Neural crest cell (in vitro differentiated cells): ENCODE data around the gene CNTNAP2. TPM values are rescaled to one million over a fixed set of nuclear protein-coding genes. Genes with fewer than 3 reads are reported as not detected.

Experiments used
- DNase-seq: peaks from one replicate; pipeline ENCODE4 v3.0.0; 2021; ENCODE audit warnings: low read depth, mixed read lengths, low spot score
- H3K27ac Mint-ChIP-seq: one replicate; pipeline ENCODE4 v1.8.0; 2021; ENCODE audit warnings: mild to moderate bottlenecking, mixed read lengths; ENCODE audit not compliant: unreplicated experiment
- H3K27me3 Mint-ChIP-seq: 2 replicates; pipeline ENCODE4 v1.8.0; 2021; ENCODE audit warnings: low read depth, mild to moderate bottlenecking, mixed read lengths
- H3K36me3 Mint-ChIP-seq: 2 replicates; pipeline ENCODE4 v1.8.0; 2021; ENCODE audit warnings: low read depth, mild to moderate bottlenecking, mixed read lengths
- H3K4me1 Mint-ChIP-seq: 2 replicates; pipeline ENCODE4 v1.8.0; 2021; ENCODE audit warnings: mixed read lengths
- H3K4me3 Mint-ChIP-seq: one replicate; pipeline ENCODE4 v1.8.0; 2021; ENCODE audit warnings: mild to moderate bottlenecking, mixed read lengths
- H3K9me3 Mint-ChIP-seq: 2 replicates; pipeline ENCODE4 v1.8.0; 2021; ENCODE audit warnings: mixed read lengths
- total RNA-seq: library from RNA; stranded (reverse); gene quantifications from 2 replicates; pipeline ENCODE4 v1.2.1, GENCODE V29; 2021
- TF ChIP-seq, protein P1 (sequence below): fragments of 200-600 bp; sonication (generic); conservative IDR thresholded peaks from 2 replicates; pipeline ENCODE4 v1.5.0; 2021; ENCODE audit warnings: antibody characterized with exemption, mild to moderate bottlenecking

CNTNAP2 gene
- total RNA-seq, 1 donor from 2014 or later: 12.9 TPM

DNA sequence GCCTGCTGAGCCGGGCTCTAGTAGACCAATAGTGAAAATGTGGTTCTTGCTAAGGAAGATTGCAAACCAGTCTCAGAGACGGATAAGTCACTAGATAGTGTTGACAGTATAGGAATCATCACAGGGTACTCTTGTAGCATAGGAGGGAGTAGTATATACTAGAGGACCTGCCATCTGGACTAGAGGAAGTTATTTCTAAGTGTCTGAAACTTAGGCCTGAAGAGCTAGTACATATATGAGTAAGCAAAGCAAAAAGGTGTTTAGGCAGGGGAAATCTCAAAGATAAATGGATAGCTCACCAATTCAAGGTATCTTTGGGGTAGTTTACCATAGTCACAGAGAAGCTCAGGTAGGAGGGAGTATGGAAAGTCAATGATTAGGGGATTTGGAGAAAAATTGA lies 428.1 kb downstream of the CNTNAP2 start:
- Mint-ChIP-seq H3K4me1 (no peaks in the 10 kb centered on the region), H3K36me3 (no peaks in the 10 kb centered on the region), H3K27me3 (no peaks in the 10 kb centered on the region), H3K9me3 (peaks cover 2% of the 10 kb centered on the region), H3K27ac (no peak overlapping the region), H3K4me3 (no peak overlapping the region)
- TF ChIP-seq, protein P1, sequence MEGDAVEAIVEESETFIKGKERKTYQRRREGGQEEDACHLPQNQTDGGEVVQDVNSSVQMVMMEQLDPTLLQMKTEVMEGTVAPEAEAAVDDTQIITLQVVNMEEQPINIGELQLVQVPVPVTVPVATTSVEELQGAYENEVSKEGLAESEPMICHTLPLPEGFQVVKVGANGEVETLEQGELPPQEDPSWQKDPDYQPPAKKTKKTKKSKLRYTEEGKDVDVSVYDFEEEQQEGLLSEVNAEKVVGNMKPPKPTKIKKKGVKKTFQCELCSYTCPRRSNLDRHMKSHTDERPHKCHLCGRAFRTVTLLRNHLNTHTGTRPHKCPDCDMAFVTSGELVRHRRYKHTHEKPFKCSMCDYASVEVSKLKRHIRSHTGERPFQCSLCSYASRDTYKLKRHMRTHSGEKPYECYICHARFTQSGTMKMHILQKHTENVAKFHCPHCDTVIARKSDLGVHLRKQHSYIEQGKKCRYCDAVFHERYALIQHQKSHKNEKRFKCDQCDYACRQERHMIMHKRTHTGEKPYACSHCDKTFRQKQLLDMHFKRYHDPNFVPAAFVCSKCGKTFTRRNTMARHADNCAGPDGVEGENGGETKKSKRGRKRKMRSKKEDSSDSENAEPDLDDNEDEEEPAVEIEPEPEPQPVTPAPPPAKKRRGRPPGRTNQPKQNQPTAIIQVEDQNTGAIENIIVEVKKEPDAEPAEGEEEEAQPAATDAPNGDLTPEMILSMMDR: no peak
- no peak for DNase-seq

DNA sequence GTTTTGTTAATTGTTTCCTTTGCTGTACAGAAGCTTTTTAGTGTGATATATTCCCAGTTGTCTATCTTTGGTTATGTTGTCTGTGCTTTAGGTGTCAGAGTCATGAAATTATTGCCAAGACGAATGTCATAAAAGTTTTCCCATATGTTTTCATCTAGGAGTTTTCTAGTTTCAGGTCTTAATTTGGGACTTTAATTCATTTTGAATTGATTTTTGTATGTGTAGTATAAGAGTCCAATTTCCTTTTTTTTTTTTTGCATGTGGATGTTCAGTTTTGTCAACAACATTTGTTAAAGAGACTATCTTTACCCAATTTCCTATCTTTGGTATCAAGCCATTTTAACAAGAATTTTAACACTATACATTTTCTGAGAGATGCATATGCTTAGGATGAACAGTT lies 432.2 kb downstream of the CNTNAP2 start:
- no peak overlapping the region for H3K4me3 Mint-ChIP-seq
- TF ChIP-seq, protein P1: no peak
- H3K9me3 Mint-ChIP-seq: peaks cover 5% of the 10 kb centered on the region
- no peaks in the 10 kb centered on the region for H3K4me1 Mint-ChIP-seq
- DNase-seq: no peak
- no peaks in the 10 kb centered on the region for H3K27me3 Mint-ChIP-seq
- H3K27ac Mint-ChIP-seq: no peak overlapping the region
- no peaks in the 10 kb centered on the region for H3K36me3 Mint-ChIP-seq

DNA sequence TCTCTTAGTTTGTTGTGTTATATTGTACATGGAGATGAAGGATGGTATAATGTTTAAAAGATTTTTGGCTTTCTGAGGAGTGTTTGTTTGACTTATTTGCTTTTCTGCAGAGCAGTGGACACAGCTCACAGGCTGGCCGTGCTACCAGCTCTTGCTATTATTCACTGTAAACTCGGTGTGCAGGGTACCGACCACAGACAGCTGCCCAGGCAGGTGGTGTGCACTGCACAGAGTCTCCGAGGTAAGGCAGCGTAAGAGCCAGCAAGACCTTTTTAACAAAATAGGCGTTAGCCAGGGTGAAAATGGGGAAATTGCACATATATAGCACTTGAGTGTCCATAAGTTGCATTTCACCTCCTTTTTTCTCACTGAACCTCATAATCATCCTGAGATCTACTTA lies 438.0 kb downstream of the CNTNAP2 start:
- Mint-ChIP-seq H3K27ac (no peak overlapping the region), H3K36me3 (no peaks in the 10 kb centered on the region), H3K27me3 (no peaks in the 10 kb centered on the region), H3K4me3 (no peak overlapping the region), H3K4me1 (no peaks in the 10 kb centered on the region), H3K9me3 (peaks cover 2% of the 10 kb centered on the region)
- TF ChIP-seq, protein P1: no peak
- no peak for DNase-seq

DNA sequence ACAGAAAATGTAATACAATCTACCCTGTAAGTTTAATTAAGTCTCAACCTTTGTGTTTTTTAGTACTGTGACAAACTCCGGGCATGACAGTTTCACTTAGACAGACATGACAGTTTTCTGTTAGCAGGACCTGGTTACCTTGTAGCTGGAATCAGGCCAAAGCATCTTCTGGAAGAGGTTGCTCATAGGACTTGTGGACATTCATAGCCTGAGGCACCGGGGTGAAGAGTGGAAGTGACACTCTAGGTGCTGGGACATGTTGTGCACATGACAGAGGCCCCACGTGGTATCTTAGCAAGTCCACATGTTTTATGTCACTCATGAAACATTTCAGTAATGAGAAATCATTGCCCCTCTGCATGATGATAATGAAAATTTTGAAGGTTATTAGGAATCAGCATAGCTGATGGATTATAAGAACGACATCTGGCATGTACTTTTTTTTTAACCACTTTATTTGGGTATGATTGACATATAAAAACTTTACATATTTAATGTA lies 441.4 kb downstream of the CNTNAP2 start:
- Mint-ChIP-seq H3K27me3 (no peaks in the 10 kb centered on the region), H3K9me3 (no peaks in the 10 kb centered on the region), H3K36me3 (no peaks in the 10 kb centered on the region), H3K4me3 (no peak overlapping the region), H3K4me1 (no peaks in the 10 kb centered on the region), H3K27ac (no peak overlapping the region)
- TF ChIP-seq, protein P1: no peak
- no peak for DNase-seq

DNA sequence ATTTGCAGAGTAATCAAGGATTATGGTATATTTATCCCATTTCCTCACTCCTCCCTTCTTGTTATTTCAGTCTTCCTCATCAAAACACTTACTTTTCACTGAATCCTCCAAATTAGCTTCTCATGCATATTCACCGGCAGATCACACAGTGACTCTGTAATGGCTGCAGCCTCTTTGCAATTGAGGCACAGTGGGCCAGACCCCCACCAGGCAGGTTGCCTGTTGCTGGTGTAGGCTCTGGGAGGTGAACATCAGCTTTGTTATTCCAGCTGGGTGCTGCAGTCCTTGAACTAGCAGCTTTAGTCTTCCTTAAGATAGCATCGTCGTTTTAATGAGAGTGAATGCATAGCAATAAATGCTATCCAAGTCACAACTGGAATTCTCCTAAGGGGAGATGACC lies 449.3 kb downstream of the CNTNAP2 start:
- H3K27ac Mint-ChIP-seq: no peak overlapping the region
- H3K4me1 Mint-ChIP-seq: no peaks in the 10 kb centered on the region
- no peaks in the 10 kb centered on the region for H3K9me3 Mint-ChIP-seq
- TF ChIP-seq, protein P1: no peak
- DNase-seq: no peak
- no peak overlapping the region for H3K4me3 Mint-ChIP-seq
- no peaks in the 10 kb centered on the region for H3K27me3 Mint-ChIP-seq
- no peaks in the 10 kb centered on the region for H3K36me3 Mint-ChIP-seq

DNA sequence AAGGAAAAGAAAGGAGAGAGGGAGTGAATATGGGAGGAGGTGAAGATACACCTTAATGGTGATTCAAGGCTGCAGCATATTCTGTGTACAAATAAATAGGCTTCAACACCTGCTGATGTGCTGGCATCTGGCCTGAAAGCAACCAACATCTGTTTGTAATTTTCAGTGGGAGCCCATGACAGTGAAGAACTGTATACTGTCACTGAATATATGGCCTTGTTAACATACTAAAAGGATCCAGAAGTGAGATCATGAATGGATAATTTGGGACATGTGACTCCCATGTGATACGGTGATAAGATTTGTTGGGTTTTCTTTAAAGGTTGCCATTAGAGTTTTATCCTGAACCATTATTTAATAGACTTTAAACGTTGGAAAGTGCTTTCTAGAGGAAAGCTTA lies 459.3 kb downstream of the CNTNAP2 start:
- H3K4me3 Mint-ChIP-seq: no peak overlapping the region
- H3K36me3 Mint-ChIP-seq: no peaks in the 10 kb centered on the region
- no peaks in the 10 kb centered on the region for H3K27me3 Mint-ChIP-seq
- H3K4me1 Mint-ChIP-seq: no peaks in the 10 kb centered on the region
- no peak overlapping the region for H3K27ac Mint-ChIP-seq
- no peaks in the 10 kb centered on the region for H3K9me3 Mint-ChIP-seq
- DNase-seq: no peak
- TF ChIP-seq, protein P1: no peak
